KMS-11 (cell line): ENCODE results near the gene DIP2C.

ENCODE experiments used
- H2AFZ ChIP-seq: fragments of 200-600 bp; sonication (generic); 2 replicates; pipeline ENCODE4 v1.6.1; 2016; ENCODE audit warnings: antibody characterized with exemption, mixed run types, low read depth
- H3K27ac ChIP-seq: fragments of 200-600 bp; sonication (generic); 2 replicates; pipeline ENCODE4 v1.6.1; 2016; ENCODE audit warnings: mild to moderate bottlenecking, mixed run types
- H3K27me3 ChIP-seq: fragments of 200-600 bp; sonication (generic); 2 replicates; pipeline ENCODE4 v1.6.1; 2017; ENCODE audit warnings: mild to moderate bottlenecking, low read depth, mixed run types, moderate library complexity; ENCODE audit not compliant: insufficient read depth
- H3K36me3 ChIP-seq: fragments of 200-600 bp; sonication (generic); 2 replicates; pipeline ENCODE4 v1.6.1; 2017; ENCODE audit warnings: mild to moderate bottlenecking, mixed run types; ENCODE audit not compliant: insufficient read depth
- H3K4me1 ChIP-seq: fragments of 200-600 bp; sonication (generic); 2 replicates; pipeline ENCODE4 v1.6.1; 2016; ENCODE audit warnings: mild to moderate bottlenecking, low read depth, mixed run types; ENCODE audit not compliant: poor library complexity, severe bottlenecking
- H3K4me2 ChIP-seq: fragments of 200-600 bp; sonication (generic); 2 replicates; pipeline ENCODE4 v1.7.0; 2016; ENCODE audit warnings: mild to moderate bottlenecking, mixed run types
- H3K4me3 ChIP-seq: fragments of 200-600 bp; sonication (generic); IDR thresholded peaks from 2 replicates; pipeline ENCODE4 v1.6.1; 2017; ENCODE audit warnings: low read depth, low read length, mixed read lengths; ENCODE audit not compliant: insufficient read depth
- H3K79me2 ChIP-seq: fragments of 200-600 bp; sonication (generic); 2 replicates; pipeline ENCODE4 v1.6.1; 2016; ENCODE audit warnings: low read depth, mixed run types; ENCODE audit not compliant: insufficient read depth
- H3K9ac ChIP-seq: fragments of 200-600 bp; sonication (generic); 2 replicates; pipeline ENCODE4 v1.6.1; 2016; ENCODE audit warnings: mild to moderate bottlenecking, mixed run types
- H4K20me1 ChIP-seq: fragments of 200-600 bp; sonication (generic); 2 replicates; pipeline ENCODE4 v1.6.1; 2016; ENCODE audit warnings: mild to moderate bottlenecking, mixed run types; ENCODE audit not compliant: insufficient read depth
- CTCF ChIP-seq: fragments of 200-600 bp; sonication (generic); conservative IDR thresholded peaks from 2 replicates; pipeline ENCODE4 v1.6.1; 2017; ENCODE audit warnings: low read depth, mild to moderate bottlenecking, antibody characterized with exemption, low read length, moderate library complexity, mixed read lengths

The DIP2C gene

GRCh38 chr10:282294-283139, 407.0 kb downstream of the DIP2C start:
- Histone ChIP-seq H3K27me3 (no peaks in the 10 kb centered on the region), H3K4me3 (no peak overlapping the region), H3K9ac (no peak overlapping the region), H3K4me2 (no peak overlapping the region), H3K27ac (no peak overlapping the region), H3K4me1 (no peaks in the 10 kb centered on the region), H3K79me2 (no peaks in the 10 kb centered on the region), H2AFZ (no peak overlapping the region), H3K36me3 (no peaks in the 10 kb centered on the region; the same call in 1 of the 2 replicates), H4K20me1 (no peaks in the 10 kb centered on the region)
- TF ChIP-seq CTCF: no peak

- no peaks in the 10 kb centered on the region for H3K79me2 ChIP-seq
- H3K27ac ChIP-seq: no peak overlapping the region
- H3K4me1 ChIP-seq: no peaks in the 10 kb centered on the region
- no peak overlapping the region for H3K4me2 ChIP-seq
- no peaks in the 10 kb centered on the region; the same call in 1 of the 2 replicates for H3K36me3 ChIP-seq
- H4K20me1 ChIP-seq: no peaks in the 10 kb centered on the region
- H2AFZ ChIP-seq: no peak overlapping the region
- H3K27me3 ChIP-seq: no peaks in the 10 kb centered on the region
- no peak overlapping the region for H3K4me3 ChIP-seq
- H3K9ac ChIP-seq: no peak overlapping the region
- TF ChIP-seq CTCF: no peak
Observed at GRCh38 chr10:279655-280054, 409.8 kb downstream of the DIP2C start.

- H3K36me3 ChIP-seq: no peaks in the 10 kb centered on the region; the same call in 1 of the 2 replicates
- no peak overlapping the region for H3K4me3 ChIP-seq
- no peak overlapping the region for H3K4me2 ChIP-seq
- no peak overlapping the region for H3K27ac ChIP-seq
- no peak overlapping the region for H2AFZ ChIP-seq
- no peaks in the 10 kb centered on the region for H4K20me1 ChIP-seq
- H3K27me3 ChIP-seq: no peaks in the 10 kb centered on the region
- no peak for TF ChIP-seq CTCF
- H3K4me1 ChIP-seq: no peaks in the 10 kb centered on the region
- no peaks in the 10 kb centered on the region for H3K79me2 ChIP-seq
- no peak overlapping the region for H3K9ac ChIP-seq
Observed at GRCh38 chr10:279232-279631, 410.2 kb downstream of the DIP2C start.

GRCh38 chr10:278707-279106, 410.8 kb downstream of the DIP2C start:
- H2AFZ ChIP-seq: no peak overlapping the region
- H3K4me2 ChIP-seq: no peak overlapping the region
- TF ChIP-seq CTCF: no peak
- no peaks in the 10 kb centered on the region for H3K79me2 ChIP-seq
- H3K36me3 ChIP-seq: no peaks in the 10 kb centered on the region; the same call in 1 of the 2 replicates
- no peak overlapping the region for H3K4me3 ChIP-seq
- H3K27me3 ChIP-seq: no peaks in the 10 kb centered on the region
- no peak overlapping the region for H3K27ac ChIP-seq
- H3K4me1 ChIP-seq: no peaks in the 10 kb centered on the region
- H4K20me1 ChIP-seq: no peaks in the 10 kb centered on the region
- H3K9ac ChIP-seq: no peak overlapping the region
